DMS114 treated with DMSO at 0.1 percent for 48 hours (cell line): ENCODE results near the gene CELSR3.

Experiments used
- DNase-seq: peaks from one replicate; lab custom pipeline; 2025; ENCODE audit not compliant: unreplicated experiment; lab: John Stamatoyannopoulos, UW

The CELSR3 gene, protein sequence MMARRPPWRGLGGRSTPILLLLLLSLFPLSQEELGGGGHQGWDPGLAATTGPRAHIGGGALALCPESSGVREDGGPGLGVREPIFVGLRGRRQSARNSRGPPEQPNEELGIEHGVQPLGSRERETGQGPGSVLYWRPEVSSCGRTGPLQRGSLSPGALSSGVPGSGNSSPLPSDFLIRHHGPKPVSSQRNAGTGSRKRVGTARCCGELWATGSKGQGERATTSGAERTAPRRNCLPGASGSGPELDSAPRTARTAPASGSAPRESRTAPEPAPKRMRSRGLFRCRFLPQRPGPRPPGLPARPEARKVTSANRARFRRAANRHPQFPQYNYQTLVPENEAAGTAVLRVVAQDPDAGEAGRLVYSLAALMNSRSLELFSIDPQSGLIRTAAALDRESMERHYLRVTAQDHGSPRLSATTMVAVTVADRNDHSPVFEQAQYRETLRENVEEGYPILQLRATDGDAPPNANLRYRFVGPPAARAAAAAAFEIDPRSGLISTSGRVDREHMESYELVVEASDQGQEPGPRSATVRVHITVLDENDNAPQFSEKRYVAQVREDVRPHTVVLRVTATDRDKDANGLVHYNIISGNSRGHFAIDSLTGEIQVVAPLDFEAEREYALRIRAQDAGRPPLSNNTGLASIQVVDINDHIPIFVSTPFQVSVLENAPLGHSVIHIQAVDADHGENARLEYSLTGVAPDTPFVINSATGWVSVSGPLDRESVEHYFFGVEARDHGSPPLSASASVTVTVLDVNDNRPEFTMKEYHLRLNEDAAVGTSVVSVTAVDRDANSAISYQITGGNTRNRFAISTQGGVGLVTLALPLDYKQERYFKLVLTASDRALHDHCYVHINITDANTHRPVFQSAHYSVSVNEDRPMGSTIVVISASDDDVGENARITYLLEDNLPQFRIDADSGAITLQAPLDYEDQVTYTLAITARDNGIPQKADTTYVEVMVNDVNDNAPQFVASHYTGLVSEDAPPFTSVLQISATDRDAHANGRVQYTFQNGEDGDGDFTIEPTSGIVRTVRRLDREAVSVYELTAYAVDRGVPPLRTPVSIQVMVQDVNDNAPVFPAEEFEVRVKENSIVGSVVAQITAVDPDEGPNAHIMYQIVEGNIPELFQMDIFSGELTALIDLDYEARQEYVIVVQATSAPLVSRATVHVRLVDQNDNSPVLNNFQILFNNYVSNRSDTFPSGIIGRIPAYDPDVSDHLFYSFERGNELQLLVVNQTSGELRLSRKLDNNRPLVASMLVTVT (N-terminal part only)

DNA sequence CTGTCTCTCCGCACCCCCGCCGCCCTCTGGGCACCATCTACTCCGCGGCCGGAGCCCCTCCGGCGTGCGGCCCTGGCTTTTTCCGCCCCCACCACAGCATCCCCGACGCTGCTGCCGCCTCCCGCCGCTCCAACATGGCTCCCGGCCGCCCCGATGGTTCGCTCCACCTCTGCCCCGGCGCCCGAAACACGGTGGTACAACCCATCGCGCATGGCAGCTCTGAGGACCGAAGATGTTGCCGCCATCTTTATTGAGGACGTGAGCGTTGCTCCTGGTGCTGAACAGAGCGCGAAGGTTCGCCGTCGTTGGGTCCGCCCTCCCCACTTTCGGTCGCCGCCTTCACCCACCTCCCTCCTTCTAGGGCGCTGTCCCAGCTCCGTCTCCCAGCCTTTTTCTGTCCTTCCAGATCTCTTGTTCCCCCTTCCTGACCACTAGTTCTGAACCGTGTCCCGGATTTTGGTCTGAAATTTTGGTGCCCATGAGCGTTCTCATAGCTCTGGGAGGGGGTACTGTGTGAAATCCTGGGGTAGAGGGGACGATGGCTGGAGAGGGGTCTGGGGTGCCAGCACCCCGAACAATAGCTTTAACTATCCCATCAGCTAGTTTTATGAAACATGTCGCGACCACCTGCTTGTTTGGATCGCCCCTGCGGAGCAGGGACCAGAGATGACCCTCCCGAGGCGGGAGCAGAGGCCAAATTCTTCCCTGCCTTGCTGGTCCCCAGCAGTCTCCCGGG is at the start of gene CELSR3:
Gene CELSR3, minus strand, starts transcription at position 134 of the 736 bp plus-strand sequence. CDS start 252 bp downstream, outside the sequence.
- peak; percentile 72 for DNase-seq

DNA sequence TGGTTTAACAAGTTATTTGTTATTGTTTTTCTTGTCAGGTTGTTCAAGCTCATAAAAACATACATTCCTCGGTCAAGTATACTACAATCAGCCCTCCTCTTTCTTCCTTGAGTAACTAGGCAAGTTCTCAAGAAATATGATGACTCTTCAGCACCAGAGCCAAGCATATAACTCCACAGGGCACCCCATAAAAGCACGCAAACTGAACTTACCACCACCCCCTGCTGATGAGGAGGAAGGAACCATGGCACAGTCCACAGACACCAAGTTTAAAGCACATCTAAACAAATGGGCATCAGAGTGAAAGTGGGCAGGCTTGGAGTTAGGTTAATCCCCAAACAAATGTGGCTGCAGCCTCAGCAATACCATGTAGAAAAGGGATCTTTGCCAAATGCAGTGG is 49.0 kb upstream of the CELSR3 start:
- no peak for DNase-seq

DNA sequence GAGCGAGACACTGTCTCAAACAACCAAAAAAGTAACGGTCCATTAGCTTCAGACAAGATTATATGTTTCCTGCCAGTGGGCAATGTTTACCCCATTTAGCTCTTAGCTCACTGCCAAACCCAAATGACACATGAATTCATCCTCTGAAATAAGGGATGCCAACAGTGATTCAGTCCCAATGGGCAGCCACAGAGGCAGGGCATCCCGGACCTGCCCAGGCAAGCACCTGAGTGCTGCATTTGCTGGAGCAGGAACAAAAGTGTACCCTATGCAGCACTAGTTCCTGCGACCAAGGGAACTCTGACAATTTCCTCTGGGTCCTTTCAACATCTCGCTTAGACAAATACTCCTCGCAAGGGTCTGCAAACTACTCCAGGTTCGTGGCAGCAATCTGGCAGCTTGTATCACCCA is 46.4 kb upstream of the CELSR3 start:
- no peak for DNase-seq

DNA sequence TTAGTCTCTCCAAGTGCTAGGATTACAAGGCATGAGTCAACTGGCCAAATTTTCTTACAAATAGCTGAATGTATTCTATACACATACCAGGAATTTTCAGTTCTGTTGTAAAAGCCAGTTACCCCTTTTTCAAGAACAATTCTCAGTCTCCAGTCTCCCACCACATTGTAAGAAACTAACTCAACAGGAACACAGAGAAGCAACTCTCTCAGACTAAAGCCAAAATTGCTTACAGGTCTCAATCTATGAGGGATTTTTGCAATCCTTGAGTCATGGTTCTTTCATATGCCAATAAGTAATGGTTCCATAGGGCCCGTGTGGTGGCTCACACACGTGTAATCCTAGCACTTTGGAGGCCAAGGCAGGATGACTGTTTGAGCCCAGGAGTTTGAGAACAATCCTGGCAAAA is 45.8 kb upstream of the CELSR3 start:
- DNase-seq: no peak

DNA sequence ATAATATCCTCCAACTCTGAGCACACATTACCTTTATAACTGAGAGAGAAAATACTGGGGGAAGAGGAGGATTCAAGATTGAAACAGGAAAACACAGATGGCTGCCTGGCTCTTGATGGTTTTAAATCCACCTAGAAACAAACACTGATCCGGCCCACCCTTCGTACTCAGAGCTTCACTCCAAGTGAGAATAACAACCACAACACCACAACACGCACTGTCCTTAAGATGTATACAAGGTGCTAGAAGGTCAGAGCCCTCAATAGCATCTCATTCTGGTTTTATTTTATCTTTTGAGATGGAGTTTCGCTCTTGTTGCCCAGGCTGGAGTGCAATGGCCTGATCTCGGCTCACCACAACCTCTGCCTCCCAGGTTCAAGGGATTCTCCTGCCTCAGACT is 44.5 kb upstream of the CELSR3 start:
- DNase-seq: no peak

DNA sequence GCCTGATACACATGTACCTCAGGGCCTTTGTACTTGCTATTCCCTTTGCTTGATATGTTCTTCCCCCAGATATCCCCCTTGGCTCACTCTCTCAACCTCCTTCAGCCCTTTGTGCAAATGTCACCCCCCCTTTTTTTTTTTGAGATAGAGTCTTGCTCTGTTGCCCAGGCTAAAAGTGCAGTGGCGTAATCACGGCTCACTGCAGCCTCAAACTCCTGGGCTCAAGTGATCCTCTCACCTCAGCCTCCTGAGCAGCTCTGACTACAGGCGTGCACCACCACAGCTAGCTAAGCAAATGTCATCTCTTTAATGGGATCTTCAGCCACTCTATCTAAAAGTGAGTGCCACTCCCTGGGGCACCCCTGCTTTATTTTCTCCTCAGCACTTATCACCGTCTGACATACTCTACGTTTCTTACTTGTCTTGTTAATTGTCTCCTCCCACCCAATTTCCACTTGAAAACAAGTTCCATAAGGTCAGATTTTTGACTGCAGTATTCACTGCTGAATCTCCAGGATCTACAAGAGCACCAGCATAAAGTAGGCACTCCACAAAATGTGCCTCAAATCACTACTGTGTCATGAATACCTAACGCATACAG is 39.7 kb upstream of the CELSR3 start:
- DNase-seq: no peak

DNA sequence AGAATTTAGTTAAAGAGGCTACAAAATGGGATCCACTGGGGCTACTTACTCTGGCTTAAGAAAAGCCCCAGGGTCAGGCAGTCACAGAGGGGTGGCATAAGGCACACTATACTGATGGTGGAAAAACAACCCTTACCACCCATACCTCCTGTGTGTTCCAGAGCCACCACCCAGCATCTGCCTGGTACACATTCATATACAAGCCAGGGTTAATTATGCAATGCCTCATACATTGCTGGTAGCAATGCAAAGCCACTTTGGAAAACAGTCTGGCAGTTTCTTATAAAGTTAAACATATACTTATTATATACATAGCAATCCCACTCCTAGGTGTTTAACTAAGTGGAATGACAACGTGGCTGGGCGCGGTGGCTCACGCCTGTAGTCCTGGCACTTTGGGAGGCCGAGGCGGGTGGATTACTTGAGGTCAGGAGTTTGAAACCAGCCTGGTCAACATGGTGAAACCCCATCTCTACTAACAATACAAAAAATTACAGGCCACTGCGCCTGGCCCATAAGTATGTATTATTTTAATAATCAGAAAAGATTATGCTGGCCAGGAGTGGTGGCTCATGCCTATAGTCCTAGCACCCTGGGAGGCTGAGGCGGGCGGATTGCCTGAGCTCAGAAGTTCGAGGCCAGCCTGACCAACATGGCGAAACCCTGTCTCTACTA is 38.2 kb upstream of the CELSR3 start:
- DNase-seq: no peak

DNA sequence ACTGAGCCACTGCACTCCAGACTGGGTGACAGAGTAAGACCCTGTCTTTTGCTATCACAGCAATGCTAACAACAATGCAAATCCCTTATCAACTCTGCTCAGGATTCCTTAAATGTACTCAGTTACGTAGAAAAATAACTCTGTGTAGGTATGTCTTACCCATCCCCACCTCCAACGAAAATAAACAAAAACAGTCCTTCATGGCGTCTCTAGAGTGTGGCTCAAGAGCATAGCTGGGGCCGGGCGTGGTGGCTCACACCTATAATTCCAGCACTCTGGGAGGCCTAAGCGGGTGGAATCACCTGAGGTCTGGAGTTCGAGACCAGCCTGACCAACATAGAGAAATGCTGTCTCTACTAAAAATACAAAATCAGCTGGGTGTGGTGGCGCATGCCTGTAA is 36.2 kb upstream of the CELSR3 start:
- DNase-seq: no peak

DNA sequence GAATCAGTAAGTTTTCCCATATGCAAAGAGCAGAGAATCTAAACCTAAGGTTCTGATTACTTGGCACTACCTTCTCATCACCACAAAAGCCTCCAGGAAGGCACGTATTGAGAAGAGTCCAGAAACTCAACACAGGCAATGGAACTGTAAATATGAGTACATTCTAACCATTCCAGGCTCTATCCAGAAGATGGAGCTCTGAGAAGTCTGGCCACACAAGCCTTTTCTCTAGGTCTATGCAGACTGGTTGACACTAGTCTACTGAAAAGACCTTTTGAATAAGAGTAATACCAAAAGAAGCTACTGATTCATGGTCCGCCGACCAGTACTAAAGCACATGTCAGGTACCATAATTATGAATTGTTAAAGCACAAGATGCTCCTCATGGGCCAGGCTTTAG is 35.3 kb upstream of the CELSR3 start:
- no peak for DNase-seq

DNA sequence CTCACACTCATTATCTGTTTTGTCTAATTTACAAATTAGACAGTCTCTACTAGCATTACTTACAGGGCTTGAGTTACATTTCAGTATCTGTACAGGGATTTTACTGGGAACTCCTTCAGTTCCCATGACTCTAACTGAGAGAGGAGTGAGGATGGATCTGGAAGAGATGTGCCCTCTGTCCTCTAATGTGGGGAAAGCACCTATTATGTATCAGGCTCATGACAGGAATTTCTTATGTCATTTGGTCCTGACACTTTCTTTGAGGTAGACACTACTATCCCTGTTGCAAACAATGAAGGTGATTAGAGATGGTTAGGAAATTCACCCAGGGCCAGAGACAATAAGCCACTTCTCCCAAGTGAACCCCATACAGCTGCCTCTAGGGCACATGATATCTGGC is 33.9 kb upstream of the CELSR3 start:
- no peak for DNase-seq

DNA sequence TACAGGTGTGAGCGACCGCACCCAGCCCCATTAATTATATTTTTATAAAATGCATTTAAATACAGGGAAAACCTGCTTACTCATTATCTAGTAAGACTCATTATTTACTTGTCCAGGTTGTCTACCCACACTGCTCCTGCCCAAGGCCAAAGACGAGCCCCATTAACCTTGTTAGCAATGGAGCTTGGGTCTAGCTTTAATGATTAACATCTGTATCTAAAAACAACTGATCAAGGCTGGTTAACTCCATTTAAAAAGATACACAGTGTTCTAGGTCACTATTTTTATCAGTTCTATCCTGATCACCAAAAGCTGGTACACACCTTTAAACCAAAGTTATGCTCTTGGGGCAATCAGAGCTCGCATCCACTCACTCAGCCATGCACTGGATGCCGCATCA is 33.5 kb upstream of the CELSR3 start:
- DNase-seq: no peak

DNA sequence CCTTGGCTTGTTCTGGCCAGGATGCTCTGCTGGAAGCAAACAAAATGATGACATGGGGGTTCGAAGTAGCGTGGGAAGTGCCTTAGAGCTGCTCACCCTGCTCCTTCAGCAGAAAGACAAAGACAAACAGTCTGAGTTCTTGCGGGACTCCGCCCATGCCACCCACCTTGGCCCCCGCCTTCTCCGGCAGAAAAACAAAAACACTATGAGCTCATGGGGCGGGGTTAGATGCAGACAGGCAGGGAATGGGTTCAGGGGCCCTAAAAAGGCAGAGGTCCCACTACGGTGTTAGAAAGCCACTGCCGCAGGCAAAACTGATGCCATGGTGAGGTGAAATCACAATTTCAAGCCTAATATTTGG is 32.7 kb upstream of the CELSR3 start:
- no peak for DNase-seq

DNA sequence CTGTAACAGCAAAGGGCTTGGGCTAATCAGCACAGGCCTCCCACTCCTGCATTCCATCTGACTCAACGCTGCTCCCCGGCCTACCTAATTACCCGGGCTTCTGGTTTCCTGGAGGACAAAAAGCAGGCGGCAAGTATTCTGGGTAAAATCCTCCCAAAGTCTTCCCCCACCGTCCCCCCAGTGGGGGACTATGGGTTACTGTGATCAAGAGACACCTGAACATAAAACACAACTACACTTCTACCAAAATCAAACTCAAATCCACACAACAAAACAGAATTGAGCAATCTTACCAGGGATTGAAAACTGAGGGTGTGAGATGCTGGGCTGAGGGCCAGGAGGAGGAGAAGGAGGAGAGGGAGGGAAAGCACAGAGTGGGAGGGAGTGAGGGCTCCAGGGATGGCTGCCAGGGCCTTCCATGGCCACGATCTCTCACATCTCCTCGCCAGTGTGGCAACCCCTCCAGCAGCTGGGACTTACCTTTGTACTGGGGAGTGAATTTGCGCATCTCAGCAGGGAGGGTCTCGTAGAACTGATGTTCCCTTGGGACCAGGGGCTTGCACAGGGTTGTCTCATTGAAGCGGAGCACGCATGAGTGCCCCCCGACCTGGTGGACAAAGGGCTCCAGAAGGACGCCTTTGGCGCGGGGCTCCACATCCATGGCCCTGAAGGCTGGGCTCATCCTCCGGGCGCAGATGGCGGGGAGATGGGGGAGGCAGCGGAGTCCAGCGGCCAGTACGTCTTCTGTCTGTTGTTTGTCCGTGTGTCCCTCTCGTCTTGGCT is 32.1 kb upstream of the CELSR3 start:
- DNase-seq: no peak

DNA sequence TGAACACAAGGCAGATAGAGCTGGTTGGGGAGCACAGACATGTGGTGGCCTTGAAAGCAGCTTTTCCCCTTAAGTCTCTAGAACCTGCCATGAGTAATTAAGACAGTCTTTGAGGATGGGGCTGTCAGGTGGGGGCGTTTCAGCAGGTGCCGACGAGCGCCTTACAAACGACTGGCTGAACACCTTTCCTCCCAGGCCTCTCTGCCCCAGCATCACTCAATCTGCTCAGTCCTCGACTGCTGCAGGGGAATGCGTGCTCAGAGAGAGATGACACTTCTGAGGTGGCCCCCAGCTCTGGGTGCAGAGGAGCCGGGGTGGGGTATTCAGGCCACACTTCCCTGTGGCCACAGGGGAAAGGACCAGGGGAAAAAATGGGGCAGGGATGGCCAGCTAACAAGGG is 31.1 kb upstream of the CELSR3 start:
- DNase-seq: no peak

DNA sequence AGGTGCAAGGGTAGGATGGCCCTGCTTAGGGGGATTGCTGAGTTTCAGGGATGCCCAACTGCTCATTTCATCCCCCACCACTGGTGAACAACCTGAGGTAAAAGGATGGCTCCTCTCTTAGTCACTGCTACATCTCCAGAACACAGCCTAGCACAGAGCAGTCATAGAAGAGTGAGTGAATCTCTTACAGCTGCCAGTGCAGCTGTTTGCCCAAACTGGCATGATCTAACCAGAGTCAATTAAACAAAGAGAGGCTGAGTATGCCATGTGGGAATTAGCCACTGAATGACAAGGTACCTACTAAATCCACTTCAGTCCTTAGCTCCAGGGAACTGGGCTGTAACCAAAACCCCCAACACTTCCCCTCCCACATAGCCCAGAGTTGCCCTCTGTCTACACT is 29.9 kb upstream of the CELSR3 start:
- no peak for DNase-seq

DNA sequence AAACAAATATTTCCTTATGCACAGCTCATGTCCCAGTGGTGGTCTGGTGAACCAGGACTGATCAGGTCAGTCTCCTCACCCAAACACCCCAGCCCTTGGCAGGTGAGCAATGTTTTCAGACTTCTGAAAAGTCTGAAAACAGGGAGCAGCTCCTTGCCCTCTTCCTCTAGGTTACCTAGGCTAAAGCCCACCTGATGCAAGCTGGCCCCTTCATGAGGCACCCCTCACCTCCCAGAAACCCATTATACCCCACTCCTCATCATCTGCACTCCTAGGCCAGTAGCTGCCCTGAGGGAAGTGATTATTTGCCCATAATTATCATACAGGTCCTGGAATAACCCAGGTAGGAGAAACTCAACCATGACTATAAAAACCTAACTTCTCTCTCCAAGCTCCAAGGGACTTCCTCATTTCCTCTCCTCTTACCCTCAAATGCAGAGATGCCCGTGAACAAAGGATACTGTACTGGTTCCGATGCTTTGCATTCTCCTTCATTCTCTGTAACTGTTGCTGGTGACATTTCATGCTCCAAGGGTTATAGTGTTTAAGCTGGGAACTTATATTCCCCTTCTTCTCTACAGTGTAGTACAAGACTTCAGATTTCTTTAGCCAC is 28.3 kb upstream of the CELSR3 start:
- DNase-seq: no peak

DNA sequence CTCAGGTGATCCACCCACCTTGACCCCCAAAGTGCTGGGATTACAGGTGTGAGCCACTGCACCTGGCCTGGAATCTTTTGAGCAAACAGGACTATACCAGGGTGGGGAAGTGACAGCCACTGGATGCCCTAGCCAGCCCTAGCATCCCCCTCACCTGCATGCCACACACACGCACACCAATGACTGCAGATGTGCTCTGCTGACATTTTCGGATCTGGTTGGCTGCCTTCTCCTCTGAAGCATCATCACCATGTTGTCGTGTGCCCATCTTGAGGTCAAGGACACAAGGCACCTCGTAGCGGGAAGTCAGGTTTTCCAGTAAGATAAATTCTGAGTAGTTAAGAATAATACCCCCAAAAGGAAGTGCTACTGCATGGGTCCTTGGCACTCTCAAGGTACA is 26.7 kb upstream of the CELSR3 start:
- DNase-seq: no peak

DNA sequence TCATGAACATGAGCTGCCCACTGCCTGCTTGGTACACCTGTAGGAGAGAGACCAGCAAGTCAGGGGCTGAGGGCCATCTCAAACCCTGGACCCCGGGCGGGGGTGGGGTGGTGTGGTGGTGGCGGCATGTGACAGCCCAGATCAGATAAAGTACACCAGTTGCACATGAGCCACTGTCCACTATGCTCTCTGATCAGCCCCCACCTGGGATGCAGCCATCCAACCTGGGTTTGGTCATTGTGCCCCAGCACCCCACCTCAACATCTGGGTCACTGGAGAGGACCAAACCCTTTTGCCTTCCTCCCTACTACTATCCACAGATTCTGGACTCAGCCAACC is 26.0 kb upstream of the CELSR3 start:
- DNase-seq: no peak
